ENCODE data around the gene FRMD1. TPM values are rescaled to one million over a fixed set of nuclear protein-coding genes. Genes with fewer than 3 reads are reported as not detected.

FRMD1 gene
- total RNA-seq, 1 experiment from 2014 or later, result not detected

DNA sequence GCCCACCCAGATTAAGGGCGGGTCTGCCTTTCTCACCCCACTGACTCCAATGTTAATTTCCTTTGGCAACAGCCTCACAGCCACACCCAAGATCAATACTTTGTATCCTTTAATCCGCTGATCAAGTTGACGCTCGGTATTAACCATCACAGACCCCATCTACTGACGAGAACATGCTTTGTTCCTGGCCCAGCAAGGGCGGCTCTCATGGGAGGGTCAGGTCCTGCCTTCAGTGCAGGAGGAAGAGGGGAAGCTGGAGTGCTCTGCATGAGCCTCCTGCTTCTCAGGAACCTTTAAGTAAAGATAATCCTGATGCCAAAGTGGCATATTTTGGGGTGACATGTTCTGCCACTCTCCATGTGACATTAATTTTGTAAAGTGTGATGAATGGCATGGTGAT lies 73.2 kb downstream of the FRMD1 start:
- Histone ChIP-seq H3K4me1 (ENCODE audit: insufficient read depth, low read length) (peaks cover 13% of the 10 kb centered on the region), H3K36me3 (ENCODE audit: low read depth, low read length) (no peaks in the 10 kb centered on the region), H3F3A (ENCODE audit: low read length, unreplicated experiment) (no peaks in the 10 kb centered on the region), H3K4me2 (ENCODE audit: low read length) (no peak overlapping the region), H3K4me3 (ENCODE audit: low read length) (no peak overlapping the region), H3K27ac (ENCODE audit: low read length) (no peak overlapping the region), H3K27me3 (ENCODE audit: low read length) (no peaks in the 10 kb centered on the region), H3K9me3 (ENCODE audit: low read length) (no peaks in the 10 kb centered on the region), H2AFZ (ENCODE audit: low read length) (no peak overlapping the region), H4K20me1 (ENCODE audit: low read length) (no peaks in the 10 kb centered on the region), H3K79me2 (ENCODE audit: low read length) (no peaks in the 10 kb centered on the region), H3K9ac (ENCODE audit: low read length) (no peak overlapping the region), H3K9me2 (replicated peaks; ENCODE audit: low read length) (no peaks in the 10 kb centered on the region)
- no peak for TF ChIP-seq EZH2phosphoT487 (IDR thresholded peaks at IDR 0.05; ENCODE audit: borderline replicate concordance, low read length)
- BruUV-seq (replicated peaks), result no TSS peak
- DNase-seq, result no peak
- intact Hi-C loops (cut with micrococcal nuclease), result no loop called here
- CTCF ChIA-PET, result no interaction called here
- POLR2A ChIA-PET (ENCODE audit: unreplicated experiment), result no interaction called here
- no peak for ATAC-seq

- Histone ChIP-seq H3K9me3 (ENCODE audit: low read length) (no peaks in the 10 kb centered on the region), H3K4me3 (ENCODE audit: low read length) (no peak overlapping the region), H4K20me1 (ENCODE audit: low read length) (no peaks in the 10 kb centered on the region), H3K27me3 (ENCODE audit: low read length) (no peaks in the 10 kb centered on the region), H3K9ac (ENCODE audit: low read length) (no peak overlapping the region), H2AFZ (ENCODE audit: low read length) (no peak overlapping the region), H3K27ac (ENCODE audit: low read length) (no peak overlapping the region), H3K79me2 (ENCODE audit: low read length) (no peaks in the 10 kb centered on the region), H3K4me2 (ENCODE audit: low read length) (no peak overlapping the region), H3F3A (ENCODE audit: low read length, unreplicated experiment) (no peaks in the 10 kb centered on the region), H3K4me1 (ENCODE audit: insufficient read depth, low read length) (peaks cover 13% of the 10 kb centered on the region), H3K36me3 (ENCODE audit: low read depth, low read length) (no peaks in the 10 kb centered on the region), H3K9me2 (replicated peaks; ENCODE audit: low read length) (no peaks in the 10 kb centered on the region)
- ATAC-seq, result no peak
- CTCF ChIA-PET, result no interaction called here
- BruUV-seq (replicated peaks), result no TSS peak
- intact Hi-C loops (cut with micrococcal nuclease), result no loop called here
- DNase-seq, result no peak
- TF ChIP-seq EZH2 (IDR thresholded peaks at IDR 0.05; ENCODE audit: low read length, unreplicated experiment) (no peak), EZH2phosphoT487 (IDR thresholded peaks at IDR 0.05; ENCODE audit: borderline replicate concordance, low read length) (no peak)
- TF ChIP-seq, protein P1, sequence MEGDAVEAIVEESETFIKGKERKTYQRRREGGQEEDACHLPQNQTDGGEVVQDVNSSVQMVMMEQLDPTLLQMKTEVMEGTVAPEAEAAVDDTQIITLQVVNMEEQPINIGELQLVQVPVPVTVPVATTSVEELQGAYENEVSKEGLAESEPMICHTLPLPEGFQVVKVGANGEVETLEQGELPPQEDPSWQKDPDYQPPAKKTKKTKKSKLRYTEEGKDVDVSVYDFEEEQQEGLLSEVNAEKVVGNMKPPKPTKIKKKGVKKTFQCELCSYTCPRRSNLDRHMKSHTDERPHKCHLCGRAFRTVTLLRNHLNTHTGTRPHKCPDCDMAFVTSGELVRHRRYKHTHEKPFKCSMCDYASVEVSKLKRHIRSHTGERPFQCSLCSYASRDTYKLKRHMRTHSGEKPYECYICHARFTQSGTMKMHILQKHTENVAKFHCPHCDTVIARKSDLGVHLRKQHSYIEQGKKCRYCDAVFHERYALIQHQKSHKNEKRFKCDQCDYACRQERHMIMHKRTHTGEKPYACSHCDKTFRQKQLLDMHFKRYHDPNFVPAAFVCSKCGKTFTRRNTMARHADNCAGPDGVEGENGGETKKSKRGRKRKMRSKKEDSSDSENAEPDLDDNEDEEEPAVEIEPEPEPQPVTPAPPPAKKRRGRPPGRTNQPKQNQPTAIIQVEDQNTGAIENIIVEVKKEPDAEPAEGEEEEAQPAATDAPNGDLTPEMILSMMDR (conservative IDR thresholded peaks at IDR 0.05; ENCODE audit: low read depth, low read length), result no peak
- POLR2A ChIA-PET (ENCODE audit: unreplicated experiment), result no interaction called here
These were observed 74.1 kb downstream of the FRMD1 start for GRCh38 chr6:168004945-168005344.

DNA sequence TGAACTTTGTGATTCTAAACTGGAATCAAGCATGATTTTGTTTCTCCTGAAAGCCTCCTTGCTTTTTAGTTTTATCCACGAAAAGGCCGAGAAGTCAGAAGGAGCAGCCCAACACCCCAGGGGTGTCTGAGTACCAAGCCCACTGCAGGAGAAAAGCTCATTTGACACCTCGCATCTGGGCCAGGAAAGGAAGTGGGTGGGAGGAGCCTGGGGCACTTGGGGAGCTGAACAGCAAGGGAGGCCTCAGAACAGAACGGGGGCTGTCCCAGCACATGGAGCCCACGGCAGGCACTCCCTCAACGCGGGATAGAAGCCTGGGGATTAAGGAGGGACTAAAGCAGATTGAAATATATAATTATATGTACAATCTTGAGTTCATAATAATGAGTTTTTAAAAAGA lies 75.0 kb downstream of the FRMD1 start:
- no peak for ATAC-seq

More for the DNA sequence above, 75.0 kb downstream of the FRMD1 start:
- TF ChIP-seq, protein P1 (conservative IDR thresholded peaks at IDR 0.05; ENCODE audit: low read depth, low read length), result no peak
- TF ChIP-seq EZH2 (IDR thresholded peaks at IDR 0.05; ENCODE audit: low read length, unreplicated experiment), result no peak
- TF ChIP-seq EZH2phosphoT487 (IDR thresholded peaks at IDR 0.05; ENCODE audit: borderline replicate concordance, low read length), result no peak
- POLR2A ChIA-PET (ENCODE audit: unreplicated experiment), result no interaction called here
- Histone ChIP-seq H3K27me3 (ENCODE audit: low read length) (no peaks in the 10 kb centered on the region), H3K9ac (ENCODE audit: low read length) (no peak overlapping the region), H3K36me3 (ENCODE audit: low read depth, low read length) (no peaks in the 10 kb centered on the region), H3K4me2 (ENCODE audit: low read length) (no peak overlapping the region), H3K4me3 (ENCODE audit: low read length) (no peak overlapping the region), H3K79me2 (ENCODE audit: low read length) (no peaks in the 10 kb centered on the region), H2AFZ (ENCODE audit: low read length) (no peak overlapping the region), H4K20me1 (ENCODE audit: low read length) (no peaks in the 10 kb centered on the region), H3K27ac (ENCODE audit: low read length) (no peak overlapping the region), H3K9me3 (ENCODE audit: low read length) (no peaks in the 10 kb centered on the region), H3K4me1 (ENCODE audit: insufficient read depth, low read length) (peaks cover 13% of the 10 kb centered on the region), H3K9me2 (replicated peaks; ENCODE audit: low read length) (no peaks in the 10 kb centered on the region), H3F3A (ENCODE audit: low read length, unreplicated experiment) (no peaks in the 10 kb centered on the region)
- no TSS peak for BruUV-seq (replicated peaks)
- intact Hi-C loops (cut with micrococcal nuclease), result no loop called here
- CTCF ChIA-PET, result no interaction called here
- no peak for DNase-seq

Other genes with a start within 250 kb of the FRMD1 start
- not detected in 2 replicates for gene KIF25, start 81.5 kb downstream of the FRMD1 start, total RNA-seq (2014; rRNA removed)
- gene DACT2, start 240.6 kb upstream of the FRMD1 start, total RNA-seq (2014; rRNA removed), result not detected in 2 replicates